NCI-H82 treated with DMSO at 0.1 percent for 48 hours (cell line): Measurements from ENCODE around the gene PGF.

Experiments
- DNase-seq: peaks from one replicate; lab custom pipeline; 2025; ENCODE audit not compliant: unreplicated experiment; lab: John Stamatoyannopoulos, UW

Gene PGF

GRCh38 chr14:74921053-74921620, 34.3 kb downstream of the PGF start:
- no peak for DNase-seq

- no peak for DNase-seq
These were observed 35.1 kb downstream of the PGF start for GRCh38 chr14:74920281-74920680.

GRCh38 chr14:74919421-74920165, 35.8 kb downstream of the PGF start:
- DNase-seq = no peak

- DNase-seq = no peak
These were observed 37.0 kb downstream of the PGF start for GRCh38 chr14:74918380-74918779.

- DNase-seq = no peak
These were observed 37.7 kb downstream of the PGF start for GRCh38 chr14:74917646-74918081.

- DNase-seq = no peak
These were observed 38.2 kb downstream of the PGF start for GRCh38 chr14:74917178-74917543.

- no peak for DNase-seq
These were observed 39.6 kb downstream of the PGF start for GRCh38 chr14:74915826-74916225.

GRCh38 chr14:74915426-74915825, 40.0 kb downstream of the PGF start:
- DNase-seq = no peak

- DNase-seq = no peak
These were observed 41.3 kb downstream of the PGF start for GRCh38 chr14:74913986-74914573.

GRCh38 chr14:74913393-74913910, 41.9 kb downstream of the PGF start:
- no peak for DNase-seq

- no peak for DNase-seq
These were observed 42.6 kb downstream of the PGF start for GRCh38 chr14:74912801-74913200.

GRCh38 chr14:74912111-74912510, 43.3 kb downstream of the PGF start:
- no peak for DNase-seq

- DNase-seq = no peak
These were observed 43.7 kb downstream of the PGF start for GRCh38 chr14:74911704-74912103.

- no peak for DNase-seq
These were observed 44.2 kb downstream of the PGF start for GRCh38 chr14:74911221-74911620.

- no peak for DNase-seq
These were observed 44.8 kb downstream of the PGF start for GRCh38 chr14:74910556-74910955.

- no peak for DNase-seq
These were observed 45.5 kb downstream of the PGF start for GRCh38 chr14:74909911-74910310.

GRCh38 chr14:74909501-74909900, 45.9 kb downstream of the PGF start:
- no peak for DNase-seq

- DNase-seq = no peak
These were observed 46.5 kb downstream of the PGF start for GRCh38 chr14:74908861-74909341.

- no peak for DNase-seq
These were observed 47.7 kb downstream of the PGF start for GRCh38 chr14:74907744-74908143.

GRCh38 chr14:74906925-74907521, 48.4 kb downstream of the PGF start:
- DNase-seq = no peak

- no peak for DNase-seq
These were observed 49.7 kb downstream of the PGF start for GRCh38 chr14:74905595-74906142.
